H4 (cell line): ENCODE measurements around the gene TBC1D8. TPM values are rescaled to one million over a fixed set of nuclear protein-coding genes. Genes with fewer than 3 reads are reported as not detected.

ENCODE experiments used
- total RNA-seq: library from RNA; depleted of rRNA; stranded (reverse); fragments of >200 nt; shearing (Covaris generic); gene quantifications from 2 replicates; pipeline ENCODE4 v1.2.3, GENCODE V29; 2014; rRNA removed

TBC1D8 gene
- total RNA-seq, 1 experiment from 2014 or later, result 6.4 TPM

Other genes with a start within 250 kb of the TBC1D8 start
- gene RPL31, start 149.1 kb downstream of the TBC1D8 start, total RNA-seq, result 1,787 and 1,821 TPM in 2 replicates
- 58.2 and 69.8 TPM in 2 replicates for gene CNOT11, start 101.5 kb upstream of the TBC1D8 start, total RNA-seq
- 8.4 and 9.0 TPM in 2 replicates for gene RNF149, start 157.3 kb upstream of the TBC1D8 start, total RNA-seq
- gene CREG2, start 236.1 kb upstream of the TBC1D8 start, total RNA-seq, result not detected in 2 replicates